Pancreas (tissue), 10 donors: ENCODE measurements around the gene ANK2. TPM values are rescaled to one million over a fixed set of nuclear protein-coding genes. Genes with fewer than 3 reads are reported as not detected.

Experiments
- ATAC-seq, 4 donors: fragments of 200-7000 bp; cut with Tn5 transposase; one replicate each; pipeline versions ENCODE4 v1.8.0 to v1.9.1; 2020; ENCODE audit warnings: mild to moderate bottlenecking in 4 of 4, moderate library complexity in 4 of 4
- DNase-seq, 6 donors: peaks; one replicate each; pipeline ENCODE4 v3.0.0-alpha.2; 2020
- FAIRE-seq: peaks from 2 replicates; lab custom pipeline; 2012; peaks lifted over from hg19 to GRCh38; lab: Jason Lieb, UNC
- H3K27ac ChIP-seq, 4 donors: fragments of 200-600 bp; sonication (generic); 1 replicate in 3 of 4; 2 replicates in 1 of 4; pipeline versions ENCODE4 v1.5.0 to v1.8.0; 2020
- H3K27me3 ChIP-seq, 4 donors: fragments of 200-600 bp; one replicate each; pipeline ENCODE4 v1.8.0; 2021
- H3K36me3 ChIP-seq, 3 donors: fragments of 200-600 bp; sonication (generic) in 1 of 3; one replicate each; pipeline versions ENCODE4 v1.5.0 to v1.8.0; 2020 to 2021
- H3K4me1 ChIP-seq, 3 donors: fragments of 200-600 bp; one replicate each; pipeline ENCODE4 v1.8.0; 2021
- H3K4me3 ChIP-seq, 4 donors: fragments of 200-600 bp; sonication (generic) in 2 of 4; one replicate each; pipeline versions ENCODE4 v1.5.0 to v1.8.0; 2020 to 2021
- H3K9me3 ChIP-seq, 4 donors: fragments of 200-600 bp; one replicate each; pipeline ENCODE4 v1.8.0; 2021
- WGBS, 2 donors: extraction: QIAGEN DNeasy Blood & Tissue Kit; methylation state at CpG; one replicate each; pipeline ENCODE4 v1.1.7; 2013; 5-methylcytosine and 5-hydroxymethylcytosine counted together
- intact Hi-C, 3 donors: fragments of 100-400 bp; cut with DNase I; formaldehyde crosslinking; loops; one replicate each; pipeline versions ENCODE4 v1.11.1 to v1.14.2; 2022
- polyA plus RNA-seq, 2 donors: library from polyadenylated mRNA; stranded (reverse); fragments of 200-250 nt; gene quantifications; one replicate each; pipeline ENCODE4 v1.2.3, GENCODE V29; 2013
- total RNA-seq, 6 donors: library from RNA; stranded (reverse); fragmentation: NEBNext Ultra II Directional in 4 of 6; extraction: Animal tissue kit (Norgen Biotek cat#: 25700) in 4 of 6; gene quantifications; one replicate each; pipeline versions ENCODE4 v1.2.1 to v1.2.4, GENCODE V29; 2021 to 2023
- TF ChIP-seq, protein P1 (sequence below), 4 donors: fragments of 200-600 bp; sonication (generic) in 3 of 4; IDR thresholded peaks; one replicate each; pipeline versions ENCODE4 v1.5.0 to v1.8.0; 2021; ENCODE audit warnings: antibody characterized with exemption in 4 of 4
- donor health status: healthy with polysubstance abuse.
- donor health status: DM: no; HTN: no; CAD: no; lungs with moderate emphysema.
- donor health status: DM: no; HTN: no; CAD: no.
- donor health status: control.
- donor health status: control.
- donor health status: Bipolar disorder and iron deficiency.
- donor health status: DM: yes; HTN: yes; CAD: no.
- donor health status: DM: no; HTN: no; CAD: no.
- donor health status: DM: no; HTN: no; CAD: no.
- donor health status: DM: yes; HTN: yes; CAD: no.

Gene ANK2
- total and polyA plus RNA-seq, 8 donors, result 1.0 to 4.2 (median 2.7) TPM

- Histone ChIP-seq H3K4me1 (no peaks in the 10 kb centered on the region), H3K4me3 (no peak overlapping the region), H3K36me3 (no peaks in the 10 kb centered on the region), H3K9me3 (no peaks in the 10 kb centered on the region), H3K27me3 (no peaks in the 10 kb centered on the region), H3K27ac (no peak overlapping the region)
- ATAC-seq (no peak), FAIRE-seq (no peak), DNase-seq (no peak)
- intact Hi-C loops, result no loop called here
- TF ChIP-seq, protein P1, sequence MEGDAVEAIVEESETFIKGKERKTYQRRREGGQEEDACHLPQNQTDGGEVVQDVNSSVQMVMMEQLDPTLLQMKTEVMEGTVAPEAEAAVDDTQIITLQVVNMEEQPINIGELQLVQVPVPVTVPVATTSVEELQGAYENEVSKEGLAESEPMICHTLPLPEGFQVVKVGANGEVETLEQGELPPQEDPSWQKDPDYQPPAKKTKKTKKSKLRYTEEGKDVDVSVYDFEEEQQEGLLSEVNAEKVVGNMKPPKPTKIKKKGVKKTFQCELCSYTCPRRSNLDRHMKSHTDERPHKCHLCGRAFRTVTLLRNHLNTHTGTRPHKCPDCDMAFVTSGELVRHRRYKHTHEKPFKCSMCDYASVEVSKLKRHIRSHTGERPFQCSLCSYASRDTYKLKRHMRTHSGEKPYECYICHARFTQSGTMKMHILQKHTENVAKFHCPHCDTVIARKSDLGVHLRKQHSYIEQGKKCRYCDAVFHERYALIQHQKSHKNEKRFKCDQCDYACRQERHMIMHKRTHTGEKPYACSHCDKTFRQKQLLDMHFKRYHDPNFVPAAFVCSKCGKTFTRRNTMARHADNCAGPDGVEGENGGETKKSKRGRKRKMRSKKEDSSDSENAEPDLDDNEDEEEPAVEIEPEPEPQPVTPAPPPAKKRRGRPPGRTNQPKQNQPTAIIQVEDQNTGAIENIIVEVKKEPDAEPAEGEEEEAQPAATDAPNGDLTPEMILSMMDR (IDR thresholded peaks at IDR 0.05), result no peak
- WGBS, 2 donors, result 76 to 89% methylated on average over 7 of the region's 7 CpGs
These were observed 221.3 kb downstream of the ANK2 start for GRCh38 chr4:113270520-113271319.

DNA sequence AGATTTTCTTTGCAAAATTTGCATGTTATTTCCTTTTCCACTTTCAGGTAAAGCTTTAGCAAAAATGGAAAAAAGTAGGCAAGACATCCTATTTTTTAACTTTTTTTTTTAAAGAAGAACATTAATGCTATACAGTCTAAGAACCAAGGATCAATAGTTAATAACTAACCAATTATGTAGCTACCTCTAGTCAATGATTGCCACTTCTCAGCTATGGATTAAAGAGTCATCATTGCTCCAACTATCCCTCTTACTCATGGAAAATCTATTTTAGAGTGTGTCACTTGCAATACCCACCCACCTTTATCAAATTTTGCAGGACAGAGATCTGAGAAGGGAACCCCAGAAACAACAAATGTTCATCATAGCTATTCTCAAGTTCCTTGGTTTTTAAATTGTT, 223.1 kb downstream of the ANK2 start:
- ATAC-seq (no peak), DNase-seq (no peak), FAIRE-seq (no peak)
- Histone ChIP-seq H3K36me3 (no peaks in the 10 kb centered on the region), H3K4me3 (no peak overlapping the region), H3K27ac (no peak overlapping the region), H3K4me1 (no peaks in the 10 kb centered on the region), H3K9me3 (no peaks in the 10 kb centered on the region), H3K27me3 (no peaks in the 10 kb centered on the region)
- TF ChIP-seq, protein P1 (IDR thresholded peaks at IDR 0.05), result no peak
- intact Hi-C loops, result no loop called here

DNA sequence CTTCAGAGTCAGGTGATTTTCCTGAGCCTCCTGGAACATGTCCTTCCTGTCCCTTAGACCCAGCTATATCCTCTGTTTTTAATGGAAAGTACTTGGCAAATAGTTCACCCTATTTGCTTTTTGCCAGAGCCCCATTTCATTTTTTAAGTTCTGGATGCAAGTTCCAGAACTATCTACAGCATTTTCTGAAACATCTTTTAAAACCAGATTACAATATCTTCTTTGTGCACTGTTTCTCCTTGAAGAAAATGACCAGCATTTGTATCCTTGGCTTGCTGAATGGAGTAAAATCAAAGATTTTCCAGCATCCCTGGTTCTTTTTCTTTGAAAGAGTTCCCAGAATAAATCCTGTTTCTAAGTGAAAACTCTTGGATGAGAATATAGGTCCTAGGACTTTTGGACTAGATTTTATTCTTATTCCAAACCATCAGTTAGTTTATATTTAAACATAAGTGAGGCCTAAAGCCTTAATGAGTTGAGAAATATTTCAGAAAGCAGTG, 224.3 kb downstream of the ANK2 start:
- Histone ChIP-seq H3K9me3 (no peaks in the 10 kb centered on the region), H3K4me3 (no peak overlapping the region), H3K36me3 (no peaks in the 10 kb centered on the region), H3K27me3 (no peaks in the 10 kb centered on the region), H3K27ac (no peak overlapping the region), H3K4me1 (no peaks in the 10 kb centered on the region)
- TF ChIP-seq, protein P1 (IDR thresholded peaks at IDR 0.05), result no peak
- no peak for ATAC-seq
- no peak for FAIRE-seq
- DNase-seq, result no peak
- intact Hi-C loops, result no loop called here

GRCh38 chr4:113276464-113277170, 227.2 kb downstream of the ANK2 start:
- Histone ChIP-seq H3K9me3 (no peaks in the 10 kb centered on the region), H3K27me3 (no peaks in the 10 kb centered on the region), H3K4me1 (no peaks in the 10 kb centered on the region), H3K36me3 (no peaks in the 10 kb centered on the region), H3K27ac (no peak overlapping the region), H3K4me3 (no peak overlapping the region)
- DNase-seq (no peak), FAIRE-seq (no peak), ATAC-seq (no peak)
- WGBS, 2 donors, result 61 to 78% methylated on average over 7 of the region's 7 CpGs
- TF ChIP-seq, protein P1 (IDR thresholded peaks at IDR 0.05), result no peak
- intact Hi-C loops, result no loop called here
